K562 (cell line): ENCODE data around the gene CCDC195. TPM values are rescaled to one million over a fixed set of nuclear protein-coding genes. Genes with fewer than 3 reads are reported as not detected.
A peak's percentile ranks its signal among the peaks of the same experiment; 100 is the strongest.

Source experiments
- ATAC-seq: fragments of 200-7000 bp; cut with Tn5 transposase; 3 replicates; pipeline ENCODE4 v1.9.1; 2020; ENCODE audit warnings: moderate library complexity
- BruUV-seq: library from RNA; stranded (reverse); fragments of 400-500 nt; replicated peaks from 2 replicates; lab custom pipeline; 2021; lab: Mats Ljungman, UMichigan
- CTCF ChIA-PET: fragments of 300-600 bp; formaldehyde crosslinking; extraction: SDS; loops from one replicate; lab custom pipeline; 2021; ENCODE audit warnings: low intra/inter-chr PET ratio; lab: Yijun Ruan, JAX
- POLR2A ChIA-PET: fragments of 300-600, 350-650 bp; sonication (Branson Sonifier 250); formaldehyde crosslinking; extraction: SDS; loops from one replicate; lab custom pipeline; 2021; ENCODE audit warnings: antibody characterized with exemption, inconsistent platforms; lab: Yijun Ruan, JAX
- DNase-seq, 4 experiments: peaks; one replicate each; pipeline versions ENCODE4 v3.0.0 to v3.0.0-alpha.2; 2011 to 2018; ENCODE audit warnings: low spot score in 3 of 4, mixed read lengths in 3 of 4; ENCODE audit errors: extremely low read depth in 1 of 4
- FAIRE-seq: peaks from 2 replicates; lab custom pipeline; 2011; peaks lifted over from hg19 to GRCh38; lab: Jason Lieb, UNC
- H2AFZ ChIP-seq: 2 replicates; pipeline ENCODE4 v1.6.0; 2011; ENCODE audit warnings: low read depth, low read length, control low read depth, inconsistent platforms
- H3K27ac ChIP-seq: fragments of 200-600 bp; 3 replicates; pipeline ENCODE4 v1.8.0; 2011; ENCODE audit warnings: low read depth, mild to moderate bottlenecking, control low read depth, inconsistent platforms, low read length, moderate library complexity, mixed read lengths; ENCODE audit errors: extremely low read depth
- H3K27me3 ChIP-seq, 2 experiments: fragments of 300-600 bp in 1 of 2; 2 replicates in 1 of 2; 3 replicates in 1 of 2; pipeline versions ENCODE4 v1.6.0 to v1.8.0; 2011; ENCODE audit warnings: inconsistent platforms in 2 of 2, low read length in 2 of 2, mild to moderate bottlenecking in 1 of 2, mixed read lengths in 1 of 2, moderate library complexity in 1 of 2; ENCODE audit not compliant: control insufficient read depth in 2 of 2, insufficient read depth in 2 of 2
- H3K36me3 ChIP-seq: fragments of 300-600 bp; 3 replicates; pipeline ENCODE4 v1.8.0; 2011; ENCODE audit warnings: mild to moderate bottlenecking, low read length, inconsistent platforms; ENCODE audit not compliant: control insufficient read depth, insufficient read depth
- H3K4me1 ChIP-seq, 2 experiments: fragments of 200-600 bp in 1 of 2; replicated peaks in 1 of 2; 2 replicates in 1 of 2; 3 replicates in 1 of 2; pipeline versions ENCODE4 v1.5.1 to v1.8.0; 2011; ENCODE audit warnings: inconsistent platforms in 2 of 2, low read length in 2 of 2, mild to moderate bottlenecking in 1 of 2, mixed read lengths in 1 of 2, moderate library complexity in 1 of 2; ENCODE audit not compliant: control insufficient read depth in 2 of 2, insufficient read depth in 2 of 2
- H3K4me2 ChIP-seq: 2 replicates; pipeline ENCODE4 v1.6.1; 2011; ENCODE audit warnings: low read length, control low read depth, inconsistent platforms, mixed read lengths; ENCODE audit not compliant: insufficient read depth
- H3K4me3 ChIP-seq: fragments of 200-600 bp; sonication (generic), shearing (Covaris generic); 2 replicates; pipeline ENCODE4 v1.5.1; 2016; ENCODE audit warnings: control low read depth, inconsistent platforms
- H3K79me2 ChIP-seq: fragments of 200-600 bp; 3 replicates; pipeline ENCODE4 v1.8.0; 2011; ENCODE audit warnings: low read length, inconsistent platforms; ENCODE audit not compliant: control insufficient read depth, insufficient read depth
- H3K9ac ChIP-seq, 2 experiments: 2 replicates each; pipeline versions ENCODE4 v1.6.0 to v1.6.1; 2011; ENCODE audit warnings: low read depth in 2 of 2, low read length in 2 of 2, control low read depth in 1 of 2, inconsistent platforms in 1 of 2, mild to moderate bottlenecking in 1 of 2, mixed read lengths in 1 of 2; ENCODE audit not compliant: insufficient read depth in 1 of 2
- H3K9me1 ChIP-seq: one replicate; pipeline ENCODE4 v1.6.0; 2011; ENCODE audit warnings: inconsistent platforms, mild to moderate bottlenecking, low read length, moderate library complexity; ENCODE audit not compliant: control insufficient read depth, insufficient read depth
- H3K9me3 ChIP-seq: replicated peaks from 2 replicates; pipeline ENCODE4 v1.5.1; 2011; ENCODE audit warnings: low read depth, low read length, inconsistent platforms; ENCODE audit not compliant: control insufficient read depth, insufficient read depth
- H4K20me1 ChIP-seq: replicated peaks from 2 replicates; pipeline ENCODE4 v1.6.1; 2011; ENCODE audit warnings: low read length, inconsistent platforms, mixed read lengths; ENCODE audit not compliant: control insufficient read depth, insufficient read depth
- DIDO1 ChIP-seq: fragments of 450-650 bp; IDR thresholded peaks from 2 replicates; pipeline ENCODE4 v1.6.1; 2016; ENCODE audit warnings: low read depth, missing biosample characterization, missing genetic modification characterization
- DNMT1 ChIP-seq: fragments of 450-650 bp; IDR thresholded peaks from 2 replicates; pipeline ENCODE4 v1.6.1; 2016; ENCODE audit warnings: antibody characterized with exemption, mild to moderate bottlenecking
- GATA2 ChIP-seq: sonication (generic); formaldehyde crosslinking; IDR thresholded peaks from 2 replicates; pipeline ENCODE4 v1.4.0; 2020; ENCODE audit warnings: mild to moderate bottlenecking, missing genetic modification reagents
- NFE2 ChIP-seq: IDR thresholded peaks from 2 replicates; pipeline ENCODE4 v1.6.1; 2014; ENCODE audit warnings: antibody characterized with exemption, low read depth
- YBX1 ChIP-seq: fragments of 450-650 bp; IDR thresholded peaks from 2 replicates; pipeline ENCODE4 v1.7.1; 2016; ENCODE audit warnings: mild to moderate bottlenecking
- ZFP36 ChIP-seq: fragments of 150-350 bp; IDR thresholded peaks from 2 replicates; pipeline ENCODE4 v1.6.1; 2018; ENCODE audit warnings: low read length, low read depth; ENCODE audit not compliant: partially characterized antibody
- WGBS: fragments of 100-300 bp; shearing (Covaris generic); methylation state at CpG from one replicate; pipeline ENCODE4 v1.1.6; 2016; ENCODE audit warnings: low coverage, mixed read lengths; ENCODE audit not compliant: insufficient coverage; ENCODE audit errors: missing lambda C conversion rate; 5-methylcytosine and 5-hydroxymethylcytosine counted together
- in situ Hi-C: fragments of 300-500 bp; cut with MboI; formaldehyde crosslinking; loops from 4 replicates; pipeline ENCODE4 v1.15.0; 2018; ENCODE audit warnings: inconsistent platforms, mixed read lengths
- intact Hi-C: fragments of 100-400 bp; cut with micrococcal nuclease; formaldehyde crosslinking; loops from 2 replicates; pipeline ENCODE4 v1.14.2; 2022
- polyA plus RNA-seq, 8 experiments: library from polyadenylated mRNA; depleted of rRNA in 4 of 8; stranded (reverse) in 5 of 8; unstranded in 3 of 8; fragments of >200 nt; fragmentation: Nextera tagmentation in 2 of 8; fragmentation: Illumina TruSeq in 1 of 8; extraction: Ambion mirVana in 2 of 8; extraction: Trizol in 1 of 8; gene quantifications; 2 replicates each; pipeline versions ENCODE4 v1.2.1 to v1.2.3, GENCODE V29; 2011 to 2014; ENCODE audit warnings: inconsistent platforms in 1 of 8, missing spikeins in 1 of 8
- total RNA-seq, 7 experiments: library from RNA; depleted of rRNA in 6 of 7; stranded (reverse); fragments of >200 nt in 6 of 7; fragmentation: Illumina TruSeq in 2 of 7; extraction: Trizol in 2 of 7; gene quantifications; 2 replicates each; pipeline versions ENCODE4 v1.2.1 to v1.2.3, GENCODE V29; 2011 to 2021; ENCODE audit warnings: low replicate concordance in 1 of 7
- TF ChIP-seq, protein P1 (sequence below), 2 experiments: fragments of 150-350 bp in 1 of 2; IDR thresholded peaks; 2 replicates each; pipeline ENCODE4 v1.6.1; 2012 to 2016; ENCODE audit warnings: low read depth in 2 of 2, low read length in 2 of 2, mild to moderate bottlenecking in 1 of 2, moderate library complexity in 1 of 2
- TF ChIP-seq, protein P2 (sequence below): fragments of 150-350 bp; IDR thresholded peaks from 2 replicates; pipeline ENCODE4 v1.6.1; 2014; ENCODE audit warnings: low read depth, mild to moderate bottlenecking, low read length, borderline replicate concordance
- TF ChIP-seq, protein P3 (sequence below): fragments of 450-650 bp; IDR thresholded peaks from one replicate; pipeline ENCODE4 v1.6.1; 2018; ENCODE audit warnings: mild to moderate bottlenecking, moderate library complexity; ENCODE audit not compliant: partially characterized antibody

Gene CCDC195
- total and polyA plus RNA-seq, 9 of the 15 experiments (the other 6 are each of a cell fraction or from before 2014, with no cell fraction given): not detected

DNA sequence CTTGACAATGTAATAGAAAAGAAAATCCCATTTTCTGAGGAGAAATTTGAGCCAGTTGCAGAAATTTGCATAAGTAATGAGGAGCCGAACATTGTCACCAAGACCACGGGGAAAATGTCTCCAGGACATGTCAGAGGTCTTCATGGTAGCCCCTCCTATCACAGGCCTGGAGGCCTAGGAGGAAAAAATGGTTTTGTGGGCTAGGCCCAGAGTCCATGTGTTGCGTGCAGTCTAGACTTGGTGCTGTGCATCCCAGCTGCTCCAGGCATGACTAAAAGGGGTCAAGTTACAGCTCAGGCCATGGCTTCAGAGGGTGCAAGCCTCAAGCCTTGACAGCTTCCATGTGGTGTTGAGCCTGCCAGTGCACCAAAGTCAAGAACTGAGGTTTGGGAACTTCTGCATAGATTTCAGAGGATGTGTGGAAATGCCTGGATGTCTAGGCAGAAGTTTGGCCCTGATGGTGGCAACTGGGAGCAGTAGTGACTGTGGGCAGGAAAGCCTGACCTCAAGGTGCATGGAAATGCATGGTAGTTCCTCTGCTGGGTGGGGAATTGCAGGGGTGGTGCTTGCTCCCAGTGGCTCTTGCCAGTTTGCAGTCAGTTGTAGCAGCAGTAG is 41.9 kb upstream of the CCDC195 start:
- Histone ChIP-seq H3K9me1 (no peaks in the 10 kb centered on the region), H3K9ac (no peak overlapping the region), H2AFZ (no peak overlapping the region), H4K20me1 (no peaks in the 10 kb centered on the region), H3K27ac (no peak overlapping the region), H3K79me2 (no peaks in the 10 kb centered on the region), H3K4me3 (no peak overlapping the region), H3K4me1 (no peaks in the 10 kb centered on the region), H3K4me2 (no peak overlapping the region), H3K27me3 (no peaks in the 10 kb centered on the region), H3K9me3 (no peaks in the 10 kb centered on the region), H3K36me3 (no peaks in the 10 kb centered on the region)
- BruUV-seq: no TSS peak
- POLR2A ChIA-PET: no interaction called here
- CTCF ChIA-PET: no interaction called here
- in situ Hi-C loops (no loop called here), intact Hi-C loops (no loop called here)
- no peak for ATAC-seq
- FAIRE-seq: no peak
- DNase-seq: no peak
- TF ChIP-seq NFE2 (no peak), YBX1 (no peak), DIDO1 (tag) (no peak), ZFP36 (peak; percentile 69), DNMT1 (no peak), GATA2 (CRISPR knock-in tag) (no peak)
- TF ChIP-seq, protein P1, sequence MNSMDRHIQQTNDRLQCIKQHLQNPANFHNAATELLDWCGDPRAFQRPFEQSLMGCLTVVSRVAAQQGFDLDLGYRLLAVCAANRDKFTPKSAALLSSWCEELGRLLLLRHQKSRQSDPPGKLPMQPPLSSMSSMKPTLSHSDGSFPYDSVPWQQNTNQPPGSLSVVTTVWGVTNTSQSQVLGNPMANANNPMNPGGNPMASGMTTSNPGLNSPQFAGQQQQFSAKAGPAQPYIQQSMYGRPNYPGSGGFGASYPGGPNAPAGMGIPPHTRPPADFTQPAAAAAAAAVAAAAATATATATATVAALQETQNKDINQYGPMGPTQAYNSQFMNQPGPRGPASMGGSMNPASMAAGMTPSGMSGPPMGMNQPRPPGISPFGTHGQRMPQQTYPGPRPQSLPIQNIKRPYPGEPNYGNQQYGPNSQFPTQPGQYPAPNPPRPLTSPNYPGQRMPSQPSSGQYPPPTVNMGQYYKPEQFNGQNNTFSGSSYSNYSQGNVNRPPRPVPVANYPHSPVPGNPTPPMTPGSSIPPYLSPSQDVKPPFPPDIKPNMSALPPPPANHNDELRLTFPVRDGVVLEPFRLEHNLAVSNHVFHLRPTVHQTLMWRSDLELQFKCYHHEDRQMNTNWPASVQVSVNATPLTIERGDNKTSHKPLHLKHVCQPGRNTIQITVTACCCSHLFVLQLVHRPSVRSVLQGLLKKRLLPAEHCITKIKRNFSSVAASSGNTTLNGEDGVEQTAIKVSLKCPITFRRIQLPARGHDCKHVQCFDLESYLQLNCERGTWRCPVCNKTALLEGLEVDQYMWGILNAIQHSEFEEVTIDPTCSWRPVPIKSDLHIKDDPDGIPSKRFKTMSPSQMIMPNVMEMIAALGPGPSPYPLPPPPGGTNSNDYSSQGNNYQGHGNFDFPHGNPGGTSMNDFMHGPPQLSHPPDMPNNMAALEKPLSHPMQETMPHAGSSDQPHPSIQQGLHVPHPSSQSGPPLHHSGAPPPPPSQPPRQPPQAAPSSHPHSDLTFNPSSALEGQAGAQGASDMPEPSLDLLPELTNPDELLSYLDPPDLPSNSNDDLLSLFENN (IDR thresholded peaks at IDR 0.05; ENCODE audit: low read depth in 2 of 2, low read length in 2 of 2): no peak
- TF ChIP-seq, protein P2, sequence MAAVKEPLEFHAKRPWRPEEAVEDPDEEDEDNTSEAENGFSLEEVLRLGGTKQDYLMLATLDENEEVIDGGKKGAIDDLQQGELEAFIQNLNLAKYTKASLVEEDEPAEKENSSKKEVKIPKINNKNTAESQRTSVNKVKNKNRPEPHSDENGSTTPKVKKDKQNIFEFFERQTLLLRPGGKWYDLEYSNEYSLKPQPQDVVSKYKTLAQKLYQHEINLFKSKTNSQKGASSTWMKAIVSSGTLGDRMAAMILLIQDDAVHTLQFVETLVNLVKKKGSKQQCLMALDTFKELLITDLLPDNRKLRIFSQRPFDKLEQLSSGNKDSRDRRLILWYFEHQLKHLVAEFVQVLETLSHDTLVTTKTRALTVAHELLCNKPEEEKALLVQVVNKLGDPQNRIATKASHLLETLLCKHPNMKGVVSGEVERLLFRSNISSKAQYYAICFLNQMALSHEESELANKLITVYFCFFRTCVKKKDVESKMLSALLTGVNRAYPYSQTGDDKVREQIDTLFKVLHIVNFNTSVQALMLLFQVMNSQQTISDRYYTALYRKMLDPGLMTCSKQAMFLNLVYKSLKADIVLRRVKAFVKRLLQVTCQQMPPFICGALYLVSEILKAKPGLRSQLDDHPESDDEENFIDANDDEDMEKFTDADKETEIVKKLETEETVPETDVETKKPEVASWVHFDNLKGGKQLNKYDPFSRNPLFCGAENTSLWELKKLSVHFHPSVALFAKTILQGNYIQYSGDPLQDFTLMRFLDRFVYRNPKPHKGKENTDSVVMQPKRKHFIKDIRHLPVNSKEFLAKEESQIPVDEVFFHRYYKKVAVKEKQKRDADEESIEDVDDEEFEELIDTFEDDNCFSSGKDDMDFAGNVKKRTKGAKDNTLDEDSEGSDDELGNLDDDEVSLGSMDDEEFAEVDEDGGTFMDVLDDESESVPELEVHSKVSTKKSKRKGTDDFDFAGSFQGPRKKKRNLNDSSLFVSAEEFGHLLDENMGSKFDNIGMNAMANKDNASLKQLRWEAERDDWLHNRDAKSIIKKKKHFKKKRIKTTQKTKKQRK: 0 out of 2 replicates have a peak, but pooled peaks have one; percentile 28
- TF ChIP-seq, protein P3, sequence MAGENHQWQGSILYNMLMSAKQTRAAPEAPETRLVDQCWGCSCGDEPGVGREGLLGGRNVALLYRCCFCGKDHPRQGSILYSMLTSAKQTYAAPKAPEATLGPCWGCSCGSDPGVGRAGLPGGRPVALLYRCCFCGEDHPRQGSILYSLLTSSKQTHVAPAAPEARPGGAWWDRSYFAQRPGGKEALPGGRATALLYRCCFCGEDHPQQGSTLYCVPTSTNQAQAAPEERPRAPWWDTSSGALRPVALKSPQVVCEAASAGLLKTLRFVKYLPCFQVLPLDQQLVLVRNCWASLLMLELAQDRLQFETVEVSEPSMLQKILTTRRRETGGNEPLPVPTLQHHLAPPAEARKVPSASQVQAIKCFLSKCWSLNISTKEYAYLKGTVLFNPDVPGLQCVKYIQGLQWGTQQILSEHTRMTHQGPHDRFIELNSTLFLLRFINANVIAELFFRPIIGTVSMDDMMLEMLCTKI: no peak
- WGBS: 0% methylated on average over 3 of the region's 3 CpGs
